ENCODE measurements around the gene JAKMIP1.

Gene JAKMIP1

GRCh38 chr4:6110681-6111353 is 89.5 kb downstream of the JAKMIP1 start:
- no peak for DNase-seq (ENCODE audit: low read depth)
- TF ChIP-seq, protein P1, sequence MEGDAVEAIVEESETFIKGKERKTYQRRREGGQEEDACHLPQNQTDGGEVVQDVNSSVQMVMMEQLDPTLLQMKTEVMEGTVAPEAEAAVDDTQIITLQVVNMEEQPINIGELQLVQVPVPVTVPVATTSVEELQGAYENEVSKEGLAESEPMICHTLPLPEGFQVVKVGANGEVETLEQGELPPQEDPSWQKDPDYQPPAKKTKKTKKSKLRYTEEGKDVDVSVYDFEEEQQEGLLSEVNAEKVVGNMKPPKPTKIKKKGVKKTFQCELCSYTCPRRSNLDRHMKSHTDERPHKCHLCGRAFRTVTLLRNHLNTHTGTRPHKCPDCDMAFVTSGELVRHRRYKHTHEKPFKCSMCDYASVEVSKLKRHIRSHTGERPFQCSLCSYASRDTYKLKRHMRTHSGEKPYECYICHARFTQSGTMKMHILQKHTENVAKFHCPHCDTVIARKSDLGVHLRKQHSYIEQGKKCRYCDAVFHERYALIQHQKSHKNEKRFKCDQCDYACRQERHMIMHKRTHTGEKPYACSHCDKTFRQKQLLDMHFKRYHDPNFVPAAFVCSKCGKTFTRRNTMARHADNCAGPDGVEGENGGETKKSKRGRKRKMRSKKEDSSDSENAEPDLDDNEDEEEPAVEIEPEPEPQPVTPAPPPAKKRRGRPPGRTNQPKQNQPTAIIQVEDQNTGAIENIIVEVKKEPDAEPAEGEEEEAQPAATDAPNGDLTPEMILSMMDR (IDR thresholded peaks at IDR 0.05; ENCODE audit: insufficient read depth, low read depth, low read length, missing control alignments) = no peak
- H3K4me3 ChIP-seq (ENCODE audit: low read length) = no peak overlapping the region

DNA sequence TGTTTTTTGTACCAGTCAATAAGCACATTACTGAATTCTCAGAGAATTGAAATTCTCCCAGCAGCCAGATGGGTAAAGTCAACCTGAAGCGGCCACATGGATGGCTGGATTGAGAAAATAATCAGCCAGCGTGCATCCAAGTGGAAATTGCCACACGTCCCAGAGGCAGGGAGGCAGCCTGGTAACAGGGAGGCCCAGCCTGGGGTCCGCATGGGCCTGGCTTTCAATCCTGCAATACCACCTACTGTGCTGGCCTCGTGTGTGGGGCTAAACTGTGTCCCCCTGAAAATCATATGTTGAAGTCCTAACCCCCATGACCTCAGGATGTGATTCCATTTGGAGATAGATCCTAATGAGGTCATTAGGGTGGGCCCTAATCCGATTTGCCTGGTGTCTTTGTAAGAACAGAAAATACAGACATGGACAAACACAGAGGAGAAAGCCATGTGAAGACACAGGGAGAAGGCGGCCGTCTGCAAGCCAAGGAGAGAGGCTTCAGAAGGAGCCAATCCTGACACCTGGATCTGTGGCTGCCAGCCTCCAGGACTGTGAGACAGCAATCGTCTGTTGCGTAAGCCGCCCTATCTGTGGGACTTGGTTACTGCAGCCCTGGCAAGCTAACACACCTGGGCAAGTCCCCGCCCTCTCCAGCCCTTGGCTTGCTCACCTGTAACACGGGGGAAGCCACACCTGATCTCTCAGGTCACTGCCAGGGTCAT is 90.3 kb downstream of the JAKMIP1 start:
- peak; percentile 14 for DNase-seq (ENCODE audit: low read depth)
- TF ChIP-seq, protein P1 (IDR thresholded peaks at IDR 0.05; ENCODE audit: insufficient read depth, low read depth, low read length, missing control alignments) = no peak
- no peak overlapping the region for H3K4me3 ChIP-seq (ENCODE audit: low read length)

- TF ChIP-seq, protein P1 (IDR thresholded peaks at IDR 0.05; ENCODE audit: insufficient read depth, low read depth, low read length, missing control alignments) = no peak
- DNase-seq (ENCODE audit: low read depth) = no peak
- H3K4me3 ChIP-seq (ENCODE audit: low read length) = no peak overlapping the region
Observed at GRCh38 chr4:6107886-6108285, 92.5 kb downstream of the JAKMIP1 start.

- TF ChIP-seq, protein P1 (IDR thresholded peaks at IDR 0.05; ENCODE audit: insufficient read depth, low read depth, low read length, missing control alignments) = no peak
- no peak for DNase-seq (ENCODE audit: low read depth)
- H3K4me3 ChIP-seq (ENCODE audit: low read length) = no peak overlapping the region
Observed at GRCh38 chr4:6107114-6107791, 93.1 kb downstream of the JAKMIP1 start.

DNA sequence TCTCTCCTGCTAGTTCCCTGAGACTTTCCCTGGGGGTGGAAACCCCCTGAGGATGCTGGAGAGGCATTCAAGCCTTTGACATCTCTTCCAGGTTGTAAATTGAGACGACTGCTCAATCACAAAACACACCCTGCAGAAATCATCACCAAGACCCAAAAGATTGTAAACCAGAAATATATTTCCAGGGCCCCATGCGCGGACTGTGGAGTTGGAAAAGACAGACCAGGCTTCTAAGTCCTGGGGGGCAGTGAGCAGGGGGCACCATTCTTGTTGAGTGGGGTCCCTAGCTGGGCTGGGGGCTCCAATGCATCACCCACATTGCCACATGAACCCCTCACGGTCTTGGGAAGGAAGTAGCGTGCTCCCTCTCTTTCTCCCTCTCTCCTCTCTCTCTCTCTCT is 94.2 kb downstream of the JAKMIP1 start:
- H3K4me3 ChIP-seq (ENCODE audit: low read length) = no peak overlapping the region
- TF ChIP-seq, protein P1 (IDR thresholded peaks at IDR 0.05; ENCODE audit: insufficient read depth, low read depth, low read length, missing control alignments) = no peak
- no peak for DNase-seq (ENCODE audit: low read depth)

DNA sequence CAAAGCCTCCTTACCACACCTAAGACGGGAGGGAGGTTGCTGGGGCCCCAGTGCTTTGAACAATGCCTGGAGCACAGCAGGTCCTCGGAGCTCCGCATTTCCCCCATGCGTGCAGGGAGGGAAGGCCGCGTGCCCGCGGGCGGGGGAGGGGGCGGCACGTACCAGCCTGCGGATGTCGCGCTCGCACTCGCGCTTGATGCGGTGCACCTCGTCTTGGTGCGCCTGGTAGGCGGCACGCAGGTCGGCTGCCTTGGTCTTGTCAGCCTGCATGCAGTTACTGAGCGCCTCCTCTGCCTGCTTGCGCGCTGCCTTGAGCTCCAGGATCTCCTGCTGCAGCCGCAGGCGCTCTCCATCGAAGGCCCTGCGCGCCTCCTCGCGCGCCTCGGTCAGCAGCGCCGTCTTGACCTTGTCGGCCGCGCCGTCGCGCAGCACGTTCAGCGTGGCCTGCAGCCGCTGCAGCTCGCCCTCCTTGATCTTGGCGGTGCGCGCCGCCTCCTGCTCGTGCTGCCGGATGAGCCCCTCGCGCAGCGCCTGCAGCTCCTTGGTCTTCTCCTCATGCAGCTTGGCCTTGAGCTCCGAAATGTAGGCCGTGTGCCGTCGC is 94.9 kb downstream of the JAKMIP1 start:
- TF ChIP-seq, protein P1 (IDR thresholded peaks at IDR 0.05; ENCODE audit: insufficient read depth, low read depth, low read length, missing control alignments) = no peak
- H3K4me3 ChIP-seq (ENCODE audit: low read length) = no peak overlapping the region
- no peak for DNase-seq (ENCODE audit: low read depth)
